A673 (cell line): ENCODE results near the gene SYPL2. TPM values are rescaled to one million over a fixed set of nuclear protein-coding genes. Genes with fewer than 3 reads are reported as not detected.

Source experiments
- BruUV-seq: library from RNA; stranded (reverse); fragments of 400-500 nt; replicated peaks from 2 replicates; lab custom pipeline; 2021; lab: Mats Ljungman, UMichigan
- CTCF ChIA-PET: fragments of 300-600 bp; sonication (Branson Sonifier 250); formaldehyde crosslinking; loops from one replicate; lab custom pipeline; 2022; ENCODE audit warnings: antibody characterized with exemption; lab: Charles Lee
- POLR2A ChIA-PET: fragments of 300-600 bp; sonication (Branson Sonifier 250); formaldehyde crosslinking; loops from one replicate; lab custom pipeline; 2022; ENCODE audit warnings: antibody characterized with exemption; ENCODE audit not compliant: low non-redundant PET; lab: Charles Lee
- DNase-seq: peaks from one replicate; pipeline ENCODE4 v3.0.0-alpha.2; 2015; ENCODE audit warnings: low spot score
- H3K27ac ChIP-seq: fragments of 200-600 bp; sonication (generic); 2 replicates; pipeline ENCODE4 v1.5.1; 2016; ENCODE audit warnings: mixed run types, low read depth, mild to moderate bottlenecking, mixed read lengths, antibody characterized with exemption, low read length; ENCODE audit not compliant: poor library complexity, severe bottlenecking
- H3K27me3 ChIP-seq: fragments of 200-600 bp; sonication (generic); replicated peaks from 2 replicates; pipeline ENCODE4 v1.6.1; 2017; ENCODE audit warnings: mixed run types, low read depth, mild to moderate bottlenecking, mixed read lengths, antibody characterized with exemption, low read length; ENCODE audit not compliant: insufficient read depth, poor library complexity
- H3K36me3 ChIP-seq: fragments of 200-600 bp; sonication (generic); 2 replicates; pipeline ENCODE4 v1.6.1; 2016; ENCODE audit warnings: mixed run types, mild to moderate bottlenecking, mixed read lengths, antibody characterized with exemption, low read length; ENCODE audit not compliant: insufficient read depth, poor library complexity, severe bottlenecking
- H3K4me1 ChIP-seq: fragments of 200-600 bp; sonication (generic); 2 replicates; pipeline ENCODE4 v1.6.1; 2017; ENCODE audit warnings: mixed run types, mild to moderate bottlenecking, mixed read lengths, antibody characterized with exemption, low read length; ENCODE audit not compliant: insufficient read depth, poor library complexity, severe bottlenecking
- H3K4me3 ChIP-seq: fragments of 200-600 bp; sonication (generic); 2 replicates; pipeline ENCODE4 v1.5.1; 2016; ENCODE audit warnings: low read depth, mixed run types, mild to moderate bottlenecking, mixed read lengths, low read length; ENCODE audit not compliant: poor library complexity, severe bottlenecking
- H3K9me3 ChIP-seq: fragments of 200-600 bp; sonication (generic); 2 replicates; pipeline ENCODE4 v1.6.1; 2016; ENCODE audit warnings: mixed run types, low read depth, mild to moderate bottlenecking, mixed read lengths, antibody characterized with exemption, low read length; ENCODE audit not compliant: poor library complexity, severe bottlenecking
- EZH2 ChIP-seq: fragments of 200-600 bp; sonication (generic); IDR thresholded peaks from 2 replicates; pipeline ENCODE4 v1.6.1; 2017; ENCODE audit warnings: borderline replicate concordance, low read depth, mild to moderate bottlenecking, mixed read lengths, antibody characterized with exemption, low read length; ENCODE audit not compliant: poor library complexity, severe bottlenecking
- intact Hi-C: fragments of 100-400 bp; cut with micrococcal nuclease; formaldehyde crosslinking; loops from one replicate; pipeline ENCODE4 v1.10.0; 2022; ENCODE audit not compliant: unreplicated experiment
- total RNA-seq: library from RNA; stranded (reverse); gene quantifications from 2 replicates; pipeline ENCODE4 v1.2.3, GENCODE V29; 2021
- TF ChIP-seq, protein P1 (sequence below): fragments of 300-800, 200-600 bp; sonication (generic); conservative IDR thresholded peaks from 2 replicates; pipeline ENCODE4 v1.5.1; 2017; ENCODE audit warnings: low read depth, mild to moderate bottlenecking, antibody characterized with exemption, low read length, moderate library complexity, mixed read lengths

The SYPL2 gene
- total RNA-seq, 1 experiment from 2014 or later: 0.13 TPM

DNA sequence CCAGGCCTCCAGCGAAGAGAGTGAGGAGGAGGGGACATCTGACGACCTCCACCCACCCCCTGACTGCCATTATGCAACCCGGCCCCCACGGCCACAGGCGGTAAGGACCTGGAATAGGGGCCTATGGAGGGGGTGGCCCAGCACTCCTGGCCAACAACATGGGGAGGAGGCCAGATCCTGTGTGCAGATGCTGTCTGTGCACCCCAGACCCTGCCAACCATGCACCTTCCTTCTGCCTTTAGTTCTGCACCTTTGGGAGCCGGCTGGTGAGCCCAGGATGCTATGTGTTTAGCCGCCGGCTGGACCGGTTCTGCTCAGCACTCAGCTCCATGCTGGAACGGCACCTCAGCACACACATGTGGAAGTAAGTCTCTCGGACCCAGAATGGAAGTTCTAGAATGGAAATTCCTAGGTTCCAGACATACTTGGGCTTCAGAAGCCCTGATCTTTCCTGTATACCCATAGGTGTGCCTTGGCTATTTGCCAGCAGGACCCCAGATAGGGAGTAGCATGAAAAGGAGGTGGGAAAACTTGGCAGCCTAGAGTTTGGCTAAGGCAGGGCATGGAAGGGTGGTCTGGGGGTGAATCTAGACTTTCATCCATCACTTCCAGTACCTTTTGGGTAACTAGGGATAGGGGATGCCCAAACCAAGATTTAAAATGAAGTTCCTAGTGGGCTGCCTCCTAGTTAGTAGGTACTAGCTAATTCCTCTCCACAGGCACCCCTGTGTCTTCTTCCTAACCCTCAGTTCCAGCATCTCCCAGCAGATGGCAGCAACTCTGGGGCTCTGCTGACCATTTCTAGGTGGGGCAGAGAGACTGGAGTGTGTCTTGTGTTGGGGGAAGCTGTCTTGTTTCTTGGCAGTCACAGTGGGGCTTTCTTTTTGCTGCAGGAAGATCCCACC is 23.9 kb downstream of the SYPL2 start:
- Histone ChIP-seq H3K27me3 (no peaks in the 10 kb centered on the region), H3K4me1 (peaks cover 3% of the 10 kb centered on the region), H3K4me3 (no peak overlapping the region), H3K36me3 (peaks cover 32% of the 10 kb centered on the region), H3K9me3 (no peaks in the 10 kb centered on the region), H3K27ac (no peak overlapping the region)
- ChIA-PET POLR2A (interaction anchor here (0.5 kb wide), 2 partner anchors 58 to 73 kb away, joined by 3 read pairs; partner anchors contain the start of gene GNAI3), CTCF (interaction anchor here (0.5 to 2.0 kb wide), 11 partner anchors 9 to 516 kb away, joined by 3 to 22 read pairs (median 4); partner anchors contain the start of gene PSMA5)
- no TSS peak for BruUV-seq
- TF ChIP-seq, protein P1, sequence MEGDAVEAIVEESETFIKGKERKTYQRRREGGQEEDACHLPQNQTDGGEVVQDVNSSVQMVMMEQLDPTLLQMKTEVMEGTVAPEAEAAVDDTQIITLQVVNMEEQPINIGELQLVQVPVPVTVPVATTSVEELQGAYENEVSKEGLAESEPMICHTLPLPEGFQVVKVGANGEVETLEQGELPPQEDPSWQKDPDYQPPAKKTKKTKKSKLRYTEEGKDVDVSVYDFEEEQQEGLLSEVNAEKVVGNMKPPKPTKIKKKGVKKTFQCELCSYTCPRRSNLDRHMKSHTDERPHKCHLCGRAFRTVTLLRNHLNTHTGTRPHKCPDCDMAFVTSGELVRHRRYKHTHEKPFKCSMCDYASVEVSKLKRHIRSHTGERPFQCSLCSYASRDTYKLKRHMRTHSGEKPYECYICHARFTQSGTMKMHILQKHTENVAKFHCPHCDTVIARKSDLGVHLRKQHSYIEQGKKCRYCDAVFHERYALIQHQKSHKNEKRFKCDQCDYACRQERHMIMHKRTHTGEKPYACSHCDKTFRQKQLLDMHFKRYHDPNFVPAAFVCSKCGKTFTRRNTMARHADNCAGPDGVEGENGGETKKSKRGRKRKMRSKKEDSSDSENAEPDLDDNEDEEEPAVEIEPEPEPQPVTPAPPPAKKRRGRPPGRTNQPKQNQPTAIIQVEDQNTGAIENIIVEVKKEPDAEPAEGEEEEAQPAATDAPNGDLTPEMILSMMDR: peak; percentile 84
- no peak for TF ChIP-seq EZH2
- intact Hi-C loops: loop anchor here (1.0 kb wide), 1 partner anchor 43 kb away; no protein-coding TSS in a partner anchor
- peak; percentile 80 for DNase-seq

DNA sequence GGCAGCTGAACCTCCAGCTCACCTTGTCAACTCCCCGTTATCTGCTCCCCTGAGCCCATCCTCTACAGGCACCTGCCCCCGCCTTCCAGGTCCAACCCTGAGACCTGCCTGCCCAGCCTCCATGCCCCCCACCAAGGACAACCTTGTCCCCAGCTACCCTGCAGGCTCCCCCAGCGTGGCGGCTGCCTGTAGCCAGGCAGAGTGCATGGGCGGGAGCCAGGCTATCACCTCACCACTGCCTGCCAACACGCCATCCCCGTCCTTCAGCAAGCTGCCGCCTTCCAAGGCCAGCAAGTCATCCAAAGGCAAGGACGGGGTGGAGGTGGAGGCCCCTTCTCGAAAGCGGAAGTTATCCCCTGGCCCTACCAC is 24.6 kb downstream of the SYPL2 start:
- ChIA-PET POLR2A (interaction anchor here (0.5 kb wide), 2 partner anchors 58 to 74 kb away, joined by 3 read pairs; partner anchors contain the start of gene GNAI3), CTCF (interaction anchor here (0.5 to 2.0 kb wide), 7 partner anchors 9 to 391 kb away, joined by 3 to 22 read pairs (median 4); no protein-coding TSS in a partner anchor)
- H3K4me3 ChIP-seq: no peak overlapping the region
- TF ChIP-seq EZH2: no peak
- TF ChIP-seq, protein P1: no peak
- peaks cover 35% of the 10 kb centered on the region for H3K36me3 ChIP-seq
- H3K4me1 ChIP-seq: no peaks in the 10 kb centered on the region
- BruUV-seq: no TSS peak
- H3K9me3 ChIP-seq: no peaks in the 10 kb centered on the region
- no peak for DNase-seq
- H3K27me3 ChIP-seq: no peaks in the 10 kb centered on the region
- intact Hi-C loops: loop anchor here (1.0 kb wide), 1 partner anchor 42 kb away; no protein-coding TSS in a partner anchor
- no peak overlapping the region for H3K27ac ChIP-seq

DNA sequence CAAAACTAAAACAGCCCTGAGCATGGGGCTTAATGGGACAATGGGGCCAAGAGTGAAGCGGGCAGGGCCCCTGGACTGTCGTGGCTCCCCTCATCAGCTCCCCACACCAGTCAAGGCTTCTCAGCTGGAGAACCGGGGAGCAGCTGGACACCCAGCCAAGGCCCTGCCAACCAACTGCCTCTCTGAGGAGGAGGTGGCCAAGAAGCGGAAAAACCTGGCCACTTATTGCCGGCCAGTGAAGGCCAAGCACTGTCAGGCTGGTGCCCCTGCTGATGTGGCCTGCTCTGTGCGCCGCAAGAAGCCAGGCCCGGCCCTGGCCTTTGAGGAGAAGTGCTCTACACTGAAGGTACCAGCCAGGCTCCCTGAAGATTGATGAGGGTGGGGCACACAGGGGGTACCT is 25.0 kb downstream of the SYPL2 start:
- Histone ChIP-seq H3K4me3 (no peak overlapping the region), H3K27ac (no peak overlapping the region), H3K27me3 (no peaks in the 10 kb centered on the region), H3K9me3 (no peaks in the 10 kb centered on the region), H3K4me1 (no peaks in the 10 kb centered on the region), H3K36me3 (peaks cover 37% of the 10 kb centered on the region)
- POLR2A ChIA-PET: interaction anchor here (0.5 kb wide), 2 partner anchors 57 to 74 kb away, joined by 3 read pairs; partner anchors contain the start of gene GNAI3
- CTCF ChIA-PET: interaction anchor here (0.5 to 2.0 kb wide), 6 partner anchors 8 to 391 kb away, joined by 3 to 22 read pairs (median 4); no protein-coding TSS in a partner anchor
- TF ChIP-seq EZH2: no peak
- TF ChIP-seq, protein P1: no peak
- intact Hi-C loops: no loop called here
- no TSS peak for BruUV-seq
- no peak for DNase-seq
